DOHH2 (cell line): Measurements from ENCODE around the gene PTH2.

Experiments
- EZH2phosphoT487 ChIP-seq: fragments of 200-600 bp; sonication (generic); IDR thresholded peaks from 2 replicates; pipeline ENCODE4 v1.6.1; 2017; ENCODE audit warnings: borderline replicate concordance, mild to moderate bottlenecking, antibody characterized with exemption, low read length, moderate library complexity, mixed read lengths
- TF ChIP-seq, protein P1 (sequence below): fragments of 200-600 bp; sonication (generic); IDR thresholded peaks from one replicate; pipeline ENCODE4 v1.5.1; 2014; ENCODE audit warnings: antibody characterized with exemption, mild to moderate bottlenecking, low read depth, low read length; ENCODE audit not compliant: poor library complexity, severe bottlenecking

DNA sequence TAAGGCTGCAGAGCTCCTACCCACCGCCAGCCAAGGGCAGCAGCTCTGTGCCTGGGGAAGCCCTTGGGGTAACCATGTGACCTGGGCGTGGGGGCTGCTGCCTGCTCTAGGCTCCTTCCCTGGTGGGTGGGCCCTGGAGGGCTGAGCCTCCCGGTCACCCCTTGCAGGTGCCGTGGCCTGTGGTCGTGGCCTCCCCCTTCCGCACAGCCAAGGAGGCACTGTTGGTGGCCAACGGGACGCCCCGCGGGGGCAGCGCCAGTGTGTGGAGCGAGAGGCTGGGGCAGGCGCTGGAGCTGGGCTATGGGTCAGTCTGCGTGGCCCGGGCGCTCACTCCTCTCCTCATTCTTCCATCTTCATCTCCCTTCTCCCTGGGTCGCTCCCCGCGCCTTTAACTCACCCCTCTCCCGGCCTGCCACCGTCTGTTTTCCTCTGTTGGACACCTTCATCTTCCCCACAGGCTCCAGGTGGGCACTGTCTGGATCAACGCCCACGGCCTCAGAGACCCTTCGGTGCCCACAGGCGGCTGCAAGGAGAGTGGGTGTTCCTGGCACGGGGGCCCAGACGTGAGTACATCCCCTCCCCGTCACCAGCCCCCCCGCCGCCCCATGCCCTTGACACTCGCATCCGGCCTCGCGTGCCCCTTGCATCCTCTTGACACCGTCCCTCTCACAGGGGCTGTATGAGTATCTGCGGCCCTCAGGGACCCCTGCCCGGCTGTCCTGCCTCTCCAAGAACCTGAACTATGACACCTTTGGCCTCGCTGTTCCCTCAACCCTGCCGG lies 40.9 kb upstream of the PTH2 start:
- TF ChIP-seq, protein P1, sequence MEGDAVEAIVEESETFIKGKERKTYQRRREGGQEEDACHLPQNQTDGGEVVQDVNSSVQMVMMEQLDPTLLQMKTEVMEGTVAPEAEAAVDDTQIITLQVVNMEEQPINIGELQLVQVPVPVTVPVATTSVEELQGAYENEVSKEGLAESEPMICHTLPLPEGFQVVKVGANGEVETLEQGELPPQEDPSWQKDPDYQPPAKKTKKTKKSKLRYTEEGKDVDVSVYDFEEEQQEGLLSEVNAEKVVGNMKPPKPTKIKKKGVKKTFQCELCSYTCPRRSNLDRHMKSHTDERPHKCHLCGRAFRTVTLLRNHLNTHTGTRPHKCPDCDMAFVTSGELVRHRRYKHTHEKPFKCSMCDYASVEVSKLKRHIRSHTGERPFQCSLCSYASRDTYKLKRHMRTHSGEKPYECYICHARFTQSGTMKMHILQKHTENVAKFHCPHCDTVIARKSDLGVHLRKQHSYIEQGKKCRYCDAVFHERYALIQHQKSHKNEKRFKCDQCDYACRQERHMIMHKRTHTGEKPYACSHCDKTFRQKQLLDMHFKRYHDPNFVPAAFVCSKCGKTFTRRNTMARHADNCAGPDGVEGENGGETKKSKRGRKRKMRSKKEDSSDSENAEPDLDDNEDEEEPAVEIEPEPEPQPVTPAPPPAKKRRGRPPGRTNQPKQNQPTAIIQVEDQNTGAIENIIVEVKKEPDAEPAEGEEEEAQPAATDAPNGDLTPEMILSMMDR = no peak
- TF ChIP-seq EZH2phosphoT487 = no peak
